ENCODE data around the gene EVL.

- no peak for TF ChIP-seq RARB (CRISPR knock-in tag; IDR thresholded peaks at IDR 0.05)
- no peak for TF ChIP-seq ZC3H10 (CRISPR knock-in tag; IDR thresholded peaks at IDR 0.05)
- no peak for TF ChIP-seq ZFP3 (CRISPR knock-in tag; IDR thresholded peaks at IDR 0.05)
- TF ChIP-seq GLIS3 (CRISPR knock-in tag; IDR thresholded peaks at IDR 0.05), result no peak
- TF ChIP-seq, protein P1, sequence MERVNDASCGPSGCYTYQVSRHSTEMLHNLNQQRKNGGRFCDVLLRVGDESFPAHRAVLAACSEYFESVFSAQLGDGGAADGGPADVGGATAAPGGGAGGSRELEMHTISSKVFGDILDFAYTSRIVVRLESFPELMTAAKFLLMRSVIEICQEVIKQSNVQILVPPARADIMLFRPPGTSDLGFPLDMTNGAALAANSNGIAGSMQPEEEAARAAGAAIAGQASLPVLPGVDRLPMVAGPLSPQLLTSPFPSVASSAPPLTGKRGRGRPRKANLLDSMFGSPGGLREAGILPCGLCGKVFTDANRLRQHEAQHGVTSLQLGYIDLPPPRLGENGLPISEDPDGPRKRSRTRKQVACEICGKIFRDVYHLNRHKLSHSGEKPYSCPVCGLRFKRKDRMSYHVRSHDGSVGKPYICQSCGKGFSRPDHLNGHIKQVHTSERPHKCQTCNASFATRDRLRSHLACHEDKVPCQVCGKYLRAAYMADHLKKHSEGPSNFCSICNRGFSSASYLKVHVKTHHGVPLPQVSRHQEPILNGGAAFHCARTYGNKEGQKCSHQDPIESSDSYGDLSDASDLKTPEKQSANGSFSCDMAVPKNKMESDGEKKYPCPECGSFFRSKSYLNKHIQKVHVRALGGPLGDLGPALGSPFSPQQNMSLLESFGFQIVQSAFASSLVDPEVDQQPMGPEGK (CRISPR knock-in tag; IDR thresholded peaks at IDR 0.05; ENCODE audit: borderline replicate concordance), result no peak
- no peak for TF ChIP-seq ESRRG (CRISPR knock-in tag; IDR thresholded peaks at IDR 0.05)
Observed at GRCh38 chr14:100150932-100151587, 85.8 kb downstream of the EVL start.

Data from SK-N-SH treated with all-trans-retinoic acid at 6 μM for 48 hours (cell line).